PC-9 (cell line): Measurements from ENCODE around the gene ERN1. TPM values are rescaled to one million over a fixed set of nuclear protein-coding genes. Genes with fewer than 3 reads are reported as not detected.
A peak's percentile ranks its signal among the peaks of the same experiment; 100 is the strongest.

Source experiments
- BruUV-seq: library from RNA; stranded (reverse); fragments of 400-500 nt; replicated peaks from 2 replicates; lab custom pipeline; 2021; lab: Mats Ljungman, UMichigan
- CTCF ChIA-PET: fragments of 300-600 bp; sonication (Branson Sonifier 250); formaldehyde crosslinking; loops from one replicate; lab custom pipeline; 2022; ENCODE audit warnings: antibody characterized with exemption; lab: Charles Lee
- POLR2A ChIA-PET: fragments of 300-600 bp; sonication (Branson Sonifier 250); formaldehyde crosslinking; loops from one replicate; lab custom pipeline; 2022; ENCODE audit warnings: antibody characterized with exemption; ENCODE audit not compliant: unreplicated experiment; lab: Charles Lee
- DNase-seq, 2 experiments: peaks; one replicate each; pipeline versions ENCODE4 v3.0.0 to v3.0.0-alpha.2; 2015 to 2022; ENCODE audit warnings: mixed read lengths in 1 of 2
- H2AFZ ChIP-seq: fragments of 200-600 bp; sonication (generic); 2 replicates; pipeline ENCODE4 v1.8.1; 2017; ENCODE audit warnings: antibody characterized with exemption
- H3F3A ChIP-seq: fragments of 200-600 bp; sonication (generic); 2 replicates; pipeline ENCODE4 v1.8.1; 2017; ENCODE audit warnings: antibody characterized with exemption, mild to moderate bottlenecking, low read depth; ENCODE audit not compliant: insufficient read depth
- H3K27ac ChIP-seq: fragments of 200-600 bp; sonication (generic); 2 replicates; pipeline ENCODE4 v1.6.1; 2016; ENCODE audit warnings: mixed run types
- H3K27me3 ChIP-seq: fragments of 200-600 bp; sonication (generic); 2 replicates; pipeline ENCODE4 v1.6.1; 2016; ENCODE audit warnings: low read depth, mixed run types; ENCODE audit not compliant: insufficient read depth
- H3K36me3 ChIP-seq: fragments of 200-600 bp; sonication (generic); 2 replicates; pipeline ENCODE4 v1.6.1; 2016; ENCODE audit warnings: low read depth, mixed run types
- H3K4me1 ChIP-seq: fragments of 200-600 bp; sonication (generic); replicated peaks from 2 replicates; pipeline ENCODE4 v1.6.1; 2016; ENCODE audit warnings: mixed run types; ENCODE audit not compliant: insufficient read depth
- H3K4me2 ChIP-seq: fragments of 200-600 bp; sonication (generic); 2 replicates; pipeline ENCODE4 v1.6.1; 2017; ENCODE audit warnings: mixed run types
- H3K4me3 ChIP-seq: fragments of 200-600 bp; sonication (generic); 2 replicates; pipeline ENCODE4 v1.6.1; 2016; ENCODE audit warnings: mixed run types
- H3K79me2 ChIP-seq: fragments of 200-600 bp; sonication (generic); 2 replicates; pipeline ENCODE4 v1.6.1; 2017; ENCODE audit warnings: low read depth, mixed run types
- H3K9me2 ChIP-seq: fragments of 200-600 bp; sonication (generic); 2 replicates; pipeline ENCODE4 v1.8.1; 2017; ENCODE audit warnings: mild to moderate bottlenecking; ENCODE audit not compliant: insufficient read depth
- H3K9me3 ChIP-seq: fragments of 200-600 bp; sonication (generic); 2 replicates; pipeline ENCODE4 v1.8.1; 2016; ENCODE audit warnings: low read depth; ENCODE audit not compliant: insufficient read depth
- H4K20me1 ChIP-seq: fragments of 200-600 bp; sonication (generic); 2 replicates; pipeline ENCODE4 v1.8.1; 2017; ENCODE audit not compliant: insufficient read depth
- CTCF ChIP-seq: fragments of 200-600 bp; sonication (generic); conservative IDR thresholded peaks from 2 replicates; pipeline ENCODE4 v1.6.1; 2017; ENCODE audit warnings: mixed run types, antibody characterized with exemption, mild to moderate bottlenecking, moderate library complexity
- EZH2 ChIP-seq: fragments of 200-600 bp; sonication (generic); IDR thresholded peaks from 2 replicates; pipeline ENCODE4 v1.8.0; 2017; ENCODE audit warnings: antibody characterized with exemption, low read depth
- intact Hi-C: fragments of 100-400 bp; cut with micrococcal nuclease; formaldehyde crosslinking; loops from one replicate; pipeline ENCODE4 v1.10.0; 2022; ENCODE audit not compliant: unreplicated experiment
- total RNA-seq: library from RNA; stranded (reverse); gene quantifications from 2 replicates; pipeline ENCODE4 v1.2.3, GENCODE V29; 2021

Gene ERN1
- total RNA-seq, 1 experiment from 2014 or later = 9.2 TPM

DNA sequence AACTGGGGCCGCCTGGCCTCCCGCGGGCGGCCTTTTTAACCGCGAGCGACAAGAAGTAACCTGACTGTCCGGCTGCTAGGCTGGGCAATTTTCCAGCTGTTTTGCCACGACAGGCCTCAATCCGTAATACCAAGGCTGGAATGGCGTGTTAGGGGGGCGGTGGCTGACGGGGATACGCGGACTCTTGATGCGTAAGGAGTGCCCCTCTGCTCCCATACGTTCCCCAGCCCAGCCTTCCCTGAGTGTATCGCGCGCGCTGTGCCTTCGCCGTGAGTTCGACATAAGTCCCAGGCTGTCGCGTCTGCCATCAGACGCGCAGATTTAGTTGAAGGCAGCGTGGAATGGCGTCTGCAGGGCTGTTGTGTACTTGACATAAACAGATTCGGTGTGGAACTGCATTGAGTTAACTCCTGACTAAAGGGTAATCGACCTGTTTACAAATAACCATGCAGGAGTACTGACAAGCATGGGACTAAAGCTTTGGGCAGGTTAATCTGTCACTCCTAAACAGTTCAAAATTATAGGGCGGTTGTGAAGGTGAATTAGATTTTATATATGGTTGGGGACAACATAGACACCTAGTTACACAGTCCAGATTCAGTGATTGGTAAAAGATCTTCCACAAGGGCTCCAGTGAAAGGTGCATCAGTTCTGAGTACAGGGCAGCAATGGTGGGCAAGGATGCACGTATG, 16.6 kb upstream of the ERN1 start:
- H3F3A ChIP-seq = peaks cover 63% of the 10 kb centered on the region
- H3K4me2 ChIP-seq = peak overlapping the region; percentile 96
- TF ChIP-seq CTCF (no peak), EZH2 (no peak)
- no peaks in the 10 kb centered on the region for H4K20me1 ChIP-seq
- peaks cover 22% of the 10 kb centered on the region for H3K79me2 ChIP-seq
- BruUV-seq = TSS peak; percentile 74
- peak; percentile 47 to 52 for DNase-seq
- no peaks in the 10 kb centered on the region for H3K27me3 ChIP-seq
- intact Hi-C loops = loop anchor here (5.0 to 10.0 kb wide), 3 partner anchors 56 to 341 kb away; no protein-coding TSS in a partner anchor
- POLR2A ChIA-PET = interaction anchor here (0.5 to 1.1 kb wide), 5 partner anchors 56 to 432 kb away, joined by 3 to 18 read pairs (median 8); no protein-coding TSS in a partner anchor
- peaks cover 31% of the 10 kb centered on the region for H3K4me1 ChIP-seq
- peak overlapping the region; percentile 90 for H3K27ac ChIP-seq
- no peak overlapping the region for H2AFZ ChIP-seq
- H3K4me3 ChIP-seq = peak overlapping the region; percentile 93
- H3K36me3 ChIP-seq = peaks cover 16% of the 10 kb centered on the region
- CTCF ChIA-PET = interaction anchor here (1.2 to 1.3 kb wide), 2 partner anchors 13 to 135 kb away, joined by 3 to 6 read pairs; no protein-coding TSS in a partner anchor
- H3K9me2 ChIP-seq = no peaks in the 10 kb centered on the region
- no peaks in the 10 kb centered on the region for H3K9me3 ChIP-seq

- CTCF ChIA-PET = interaction anchor here (0.6 to 1.3 kb wide), 3 partner anchors 12 to 200 kb away, joined by 3 to 6 read pairs (median 6); no protein-coding TSS in a partner anchor
- H3K4me3 ChIP-seq = peak overlapping the region; percentile 93
- POLR2A ChIA-PET = interaction anchor here (0.5 to 1.1 kb wide), 11 partner anchors 11 to 433 kb away, joined by 3 to 18 read pairs (median 5); no protein-coding TSS in a partner anchor
- H3K79me2 ChIP-seq = peaks cover 22% of the 10 kb centered on the region
- no peaks in the 10 kb centered on the region for H4K20me1 ChIP-seq
- no peaks in the 10 kb centered on the region for H3K9me2 ChIP-seq
- DNase-seq = peak; percentile 93 to 98
- no peaks in the 10 kb centered on the region for H3K9me3 ChIP-seq
- peak overlapping the region; percentile 90 for H3K27ac ChIP-seq
- BruUV-seq = no TSS peak
- intact Hi-C loops = loop anchor here (1.0 to 10.0 kb wide), 4 partner anchors 56 to 341 kb away; no protein-coding TSS in a partner anchor
- peaks cover 31% of the 10 kb centered on the region for H3K4me1 ChIP-seq
- peak overlapping the region; percentile 95; the same call in 1 of the 2 replicates for H2AFZ ChIP-seq
- peaks cover 16% of the 10 kb centered on the region for H3K36me3 ChIP-seq
- H3K27me3 ChIP-seq = no peaks in the 10 kb centered on the region
- peak overlapping the region; percentile 96 for H3K4me2 ChIP-seq
- TF ChIP-seq EZH2 = no peak
- no peak for TF ChIP-seq CTCF
- H3F3A ChIP-seq = peaks cover 56% of the 10 kb centered on the region
Measured at GRCh38 chr17:64145751-64146417, 15.9 kb upstream of the ERN1 start.

GRCh38 chr17:64145375-64145750, 15.4 kb upstream of the ERN1 start:
- peaks cover 51% of the 10 kb centered on the region for H3F3A ChIP-seq
- H3K9me3 ChIP-seq = no peaks in the 10 kb centered on the region
- H3K4me3 ChIP-seq = peak overlapping the region; percentile 93
- ChIA-PET POLR2A (interaction anchor here (0.6 to 1.1 kb wide), 9 partner anchors 12 to 795 kb away, joined by 3 to 13 read pairs (median 5); no protein-coding TSS in a partner anchor), CTCF (interaction anchor here (0.6 to 1.3 kb wide), 3 partner anchors 12 to 199 kb away, joined by 3 to 6 read pairs (median 6); no protein-coding TSS in a partner anchor)
- H3K27ac ChIP-seq = peak overlapping the region; percentile 90
- intact Hi-C loops = loop anchor here (1.0 to 10.0 kb wide), 4 partner anchors 57 to 342 kb away; no protein-coding TSS in a partner anchor
- peaks cover 28% of the 10 kb centered on the region for H3K4me1 ChIP-seq
- DNase-seq = no peak
- no TSS peak for BruUV-seq
- no peak for TF ChIP-seq CTCF
- TF ChIP-seq EZH2 = no peak
- peak overlapping the region; percentile 95 for H2AFZ ChIP-seq
- H4K20me1 ChIP-seq = no peaks in the 10 kb centered on the region
- no peaks in the 10 kb centered on the region for H3K9me2 ChIP-seq
- H3K27me3 ChIP-seq = no peaks in the 10 kb centered on the region
- peak overlapping the region; percentile 96 for H3K4me2 ChIP-seq
- H3K79me2 ChIP-seq = peaks cover 22% of the 10 kb centered on the region
- peaks cover 16% of the 10 kb centered on the region for H3K36me3 ChIP-seq
